GM12874 (cell line): ENCODE data around the gene PLXNB1.

ENCODE experiments used
- CTCF ChIP-seq: IDR thresholded peaks from 2 replicates; pipeline ENCODE4 v1.5.1; 2011; ENCODE audit warnings: low read depth, mild to moderate bottlenecking, control low read depth, low read length, moderate library complexity; ENCODE audit not compliant: insufficient read depth

Gene PLXNB1

GRCh38 chr3:48414376-48415250 lies 15.3 kb downstream of the PLXNB1 start:
- TF ChIP-seq CTCF = no peak

- TF ChIP-seq CTCF = no peak
These were observed 16.3 kb downstream of the PLXNB1 start for GRCh38 chr3:48413611-48414010.

GRCh38 chr3:48413086-48413485 lies 16.8 kb downstream of the PLXNB1 start:
- TF ChIP-seq CTCF = no peak

GRCh38 chr3:48412375-48413001 lies 17.4 kb downstream of the PLXNB1 start:
- no peak for TF ChIP-seq CTCF

GRCh38 chr3:48411606-48412374 lies 18.1 kb downstream of the PLXNB1 start:
- TF ChIP-seq CTCF = no peak

- TF ChIP-seq CTCF = no peak
These were observed 18.8 kb downstream of the PLXNB1 start for GRCh38 chr3:48411041-48411588.
